ENCODE measurements around the gene CADM2. TPM values are rescaled to one million over a fixed set of nuclear protein-coding genes. Genes with fewer than 3 reads are reported as not detected.

The CADM2 gene
- total RNA-seq, 1 experiment from 2014 or later, result not detected

GRCh38 chr3:85244519-85244918, 285.7 kb downstream of the CADM2 start:
- no peak for TF ChIP-seq CTCF (IDR thresholded peaks at IDR 0.05; ENCODE audit: unreplicated experiment)
- peaks cover 38% of the 10 kb centered on the region for H3K27me3 Mint-ChIP-seq (ENCODE audit: insufficient read depth, unreplicated experiment)
- no TSS peak for BruUV-seq (replicated peaks)
- H3K27ac Mint-ChIP-seq (ENCODE audit: low read depth, unreplicated experiment), result no peak overlapping the region
- intact Hi-C loops (cut with micrococcal nuclease), result no loop called here
- ChIA-PET CTCF (no interaction called here), POLR2A (no interaction called here)
- no peaks in the 10 kb centered on the region for H3K4me1 Mint-ChIP-seq (ENCODE audit: insufficient read depth, unreplicated experiment)
- no peak overlapping the region for H3K4me3 Mint-ChIP-seq (ENCODE audit: unreplicated experiment)
- H3K36me3 Mint-ChIP-seq (ENCODE audit: insufficient read depth, unreplicated experiment), result no peaks in the 10 kb centered on the region
- H3K9me3 Mint-ChIP-seq (ENCODE audit: unreplicated experiment), result no peaks in the 10 kb centered on the region
- DNase-seq (ENCODE audit: unreplicated experiment), result no peak

- Mint-ChIP-seq H3K4me3 (ENCODE audit: unreplicated experiment) (no peak overlapping the region), H3K27ac (ENCODE audit: low read depth, unreplicated experiment) (no peak overlapping the region), H3K4me1 (ENCODE audit: insufficient read depth, unreplicated experiment) (no peaks in the 10 kb centered on the region), H3K36me3 (ENCODE audit: insufficient read depth, unreplicated experiment) (no peaks in the 10 kb centered on the region), H3K9me3 (ENCODE audit: unreplicated experiment) (no peaks in the 10 kb centered on the region), H3K27me3 (ENCODE audit: insufficient read depth, unreplicated experiment) (peaks cover 55% of the 10 kb centered on the region)
- DNase-seq (ENCODE audit: unreplicated experiment), result no peak
- POLR2A ChIA-PET, result no interaction called here
- no peak for TF ChIP-seq CTCF (IDR thresholded peaks at IDR 0.05; ENCODE audit: unreplicated experiment)
- intact Hi-C loops (cut with micrococcal nuclease), result no loop called here
- CTCF ChIA-PET, result interaction anchor here (0.5 kb wide), 1 partner anchor 795 kb away, joined by 3 read pairs; no protein-coding TSS in a partner anchor
- BruUV-seq (replicated peaks), result no TSS peak
These were observed 293.0 kb downstream of the CADM2 start for GRCh38 chr3:85251766-85252165.

GRCh38 chr3:85252686-85253085, 293.9 kb downstream of the CADM2 start:
- DNase-seq (ENCODE audit: unreplicated experiment), result no peak
- POLR2A ChIA-PET, result no interaction called here
- Mint-ChIP-seq H3K27ac (ENCODE audit: low read depth, unreplicated experiment) (no peak overlapping the region), H3K4me3 (ENCODE audit: unreplicated experiment) (no peak overlapping the region), H3K27me3 (ENCODE audit: insufficient read depth, unreplicated experiment) (peaks cover 59% of the 10 kb centered on the region), H3K36me3 (ENCODE audit: insufficient read depth, unreplicated experiment) (no peaks in the 10 kb centered on the region), H3K4me1 (ENCODE audit: insufficient read depth, unreplicated experiment) (no peaks in the 10 kb centered on the region), H3K9me3 (ENCODE audit: unreplicated experiment) (no peaks in the 10 kb centered on the region)
- intact Hi-C loops (cut with micrococcal nuclease), result no loop called here
- CTCF ChIA-PET, result no interaction called here
- no TSS peak for BruUV-seq (replicated peaks)
- TF ChIP-seq CTCF (IDR thresholded peaks at IDR 0.05; ENCODE audit: unreplicated experiment), result no peak

GRCh38 chr3:85254738-85255137, 295.9 kb downstream of the CADM2 start:
- Mint-ChIP-seq H3K27me3 (ENCODE audit: insufficient read depth, unreplicated experiment) (peaks cover 59% of the 10 kb centered on the region), H3K4me3 (ENCODE audit: unreplicated experiment) (no peak overlapping the region), H3K36me3 (ENCODE audit: insufficient read depth, unreplicated experiment) (no peaks in the 10 kb centered on the region), H3K27ac (ENCODE audit: low read depth, unreplicated experiment) (no peak overlapping the region), H3K4me1 (ENCODE audit: insufficient read depth, unreplicated experiment) (no peaks in the 10 kb centered on the region), H3K9me3 (ENCODE audit: unreplicated experiment) (no peaks in the 10 kb centered on the region)
- no peak for TF ChIP-seq CTCF (IDR thresholded peaks at IDR 0.05; ENCODE audit: unreplicated experiment)
- DNase-seq (ENCODE audit: unreplicated experiment), result no peak
- intact Hi-C loops (cut with micrococcal nuclease), result no loop called here
- BruUV-seq (replicated peaks), result no TSS peak
- ChIA-PET POLR2A (interaction anchor here (0.7 kb wide), 1 partner anchor 20 kb away, joined by 4 read pairs; no protein-coding TSS in a partner anchor), CTCF (no interaction called here)

Measured in MCF 10A (cell line).